NCI-H1048 (cell line): ENCODE results near the gene EGR2.

Experiments
- DNase-seq: peaks from one replicate; lab custom pipeline; 2025; lab: John Stamatoyannopoulos, UW

Gene EGR2

GRCh38 chr10:62816331-62817120 is at the start of gene EGR2:
TSS of gene EGR2 (minus strand) at chr10:62816366. CDS start at chr10:62816029, 337 bp downstream.
- DNase-seq = peak; percentile 76

- DNase-seq = no peak
Observed at GRCh38 chr10:62862447-62862846, 46.3 kb upstream of the EGR2 start.

- no peak for DNase-seq
Observed at GRCh38 chr10:62861507-62861906, 45.3 kb upstream of the EGR2 start.

- no peak for DNase-seq
Observed at GRCh38 chr10:62860946-62861345, 44.8 kb upstream of the EGR2 start.

GRCh38 chr10:62858364-62858763 is 42.2 kb upstream of the EGR2 start:
- no peak for DNase-seq

- DNase-seq = no peak
Observed at GRCh38 chr10:62856021-62856420, 39.9 kb upstream of the EGR2 start.

- no peak for DNase-seq
Observed at GRCh38 chr10:62853710-62854109, 37.5 kb upstream of the EGR2 start.

- no peak for DNase-seq
Observed at GRCh38 chr10:62852961-62853702, 37.0 kb upstream of the EGR2 start.

- no peak for DNase-seq
Observed at GRCh38 chr10:62851442-62851841, 35.3 kb upstream of the EGR2 start.

GRCh38 chr10:62850646-62851045 is 34.5 kb upstream of the EGR2 start:
- no peak for DNase-seq

GRCh38 chr10:62847433-62847832 is 31.3 kb upstream of the EGR2 start:
- DNase-seq = no peak

- DNase-seq = no peak
Observed at GRCh38 chr10:62844280-62845011, 28.3 kb upstream of the EGR2 start.

GRCh38 chr10:62843600-62843999 is 27.4 kb upstream of the EGR2 start:
- DNase-seq = no peak

- DNase-seq = no peak
Observed at GRCh38 chr10:62842983-62843382, 26.8 kb upstream of the EGR2 start.

- DNase-seq = no peak
Observed at GRCh38 chr10:62839590-62839989, 23.4 kb upstream of the EGR2 start.

- no peak for DNase-seq
Observed at GRCh38 chr10:62831346-62831745, 15.2 kb upstream of the EGR2 start.

GRCh38 chr10:62830679-62831078 is 14.5 kb upstream of the EGR2 start:
- DNase-seq = no peak

- DNase-seq = no peak
Observed at GRCh38 chr10:62829622-62830021, 13.5 kb upstream of the EGR2 start.

- no peak for DNase-seq
Observed at GRCh38 chr10:62826273-62826672, 10.1 kb upstream of the EGR2 start.

GRCh38 chr10:62820586-62820985 is 4.4 kb upstream of the EGR2 start:
- no peak for DNase-seq

- no peak for DNase-seq
Observed at GRCh38 chr10:62819141-62819920, 3.2 kb upstream of the EGR2 start.

GRCh38 chr10:62818426-62819011 is 2.4 kb upstream of the EGR2 start:
- no peak for DNase-seq
